Sigmoid colon (tissue), 4 donors: Measurements from ENCODE around the gene ARHGAP6.

Experiments
- CTCF ChIP-seq, 4 experiments: fragments of 450-650 bp in 3 of 4; fragments of 200-600 bp in 1 of 4; IDR thresholded peaks; one replicate each; pipeline ENCODE4 v1.5.1; 2016 to 2019; ENCODE audit warnings: antibody characterized with exemption in 4 of 4, mild to moderate bottlenecking in 3 of 4, moderate library complexity in 2 of 4
- EP300 ChIP-seq, 4 donors: sonication (generic); formaldehyde crosslinking; IDR thresholded peaks; one replicate each; pipeline ENCODE4 v1.6.1; 2017; ENCODE audit warnings: antibody characterized with exemption in 4 of 4
- POLR2A ChIP-seq, 2 donors: fragments of 450-650 bp; IDR thresholded peaks; one replicate each; pipeline ENCODE4 v1.6.1; 2016; ENCODE audit warnings: antibody characterized with exemption in 2 of 2, mild to moderate bottlenecking in 2 of 2, moderate library complexity in 2 of 2
- POLR2AphosphoS5 ChIP-seq, 4 donors: sonication (generic); formaldehyde crosslinking; IDR thresholded peaks; one replicate each; pipeline ENCODE4 v1.6.1; 2017; ENCODE audit warnings: antibody characterized with exemption in 4 of 4

GRCh38 chrX:11409957-11410356 lies 255.8 kb downstream of the ARHGAP6 start:
- TF ChIP-seq POLR2A (IDR thresholded peaks at IDR 0.05) (no peak), CTCF (IDR thresholded peaks at IDR 0.05) (no peak), POLR2AphosphoS5 (IDR thresholded peaks at IDR 0.05) (no peak), EP300 (IDR thresholded peaks at IDR 0.05) (no peak)
